Mesothelial cell of epicardium (in vitro differentiated cells): Measurements from ENCODE around the gene IGF2R. TPM values are rescaled to one million over a fixed set of nuclear protein-coding genes. Genes with fewer than 3 reads are reported as not detected.

Experiments used
- DNase-seq, 2 experiments: peaks; one replicate each; pipeline ENCODE4 v3.0.0; 2021; ENCODE audit warnings: low spot score in 2 of 2; ENCODE audit not compliant: unreplicated experiment in 2 of 2
- H3K27ac Mint-ChIP-seq: 2 replicates; pipeline ENCODE4 v1.8.0; 2021; ENCODE audit warnings: mixed read lengths
- H3K27me3 Mint-ChIP-seq: 2 replicates; pipeline ENCODE4 v1.8.0; 2021; ENCODE audit warnings: low read depth, mixed read lengths
- H3K36me3 Mint-ChIP-seq: 2 replicates; pipeline ENCODE4 v1.8.0; 2021; ENCODE audit warnings: mixed read lengths
- H3K4me1 Mint-ChIP-seq: 2 replicates; pipeline ENCODE4 v1.8.0; 2021; ENCODE audit warnings: mixed read lengths
- H3K4me3 Mint-ChIP-seq: 2 replicates; pipeline ENCODE4 v1.8.0; 2021; ENCODE audit warnings: mild to moderate bottlenecking, moderate library complexity, mixed read lengths
- H3K9me3 Mint-ChIP-seq: 2 replicates; pipeline ENCODE4 v1.8.0; 2021; ENCODE audit warnings: mixed read lengths
- total RNA-seq: library from RNA; stranded (reverse); gene quantifications from 3 replicates; pipeline ENCODE4 v1.2.1, GENCODE V29; 2021
- TF ChIP-seq, protein P1 (sequence below): fragments of 200-600 bp; sonication (generic); IDR thresholded peaks from one replicate; pipeline ENCODE4 v1.5.0; 2021; ENCODE audit warnings: antibody characterized with exemption; ENCODE audit not compliant: unreplicated experiment

Gene IGF2R
- total RNA-seq, 1 donor from 2014 or later, result 112 TPM

DNA sequence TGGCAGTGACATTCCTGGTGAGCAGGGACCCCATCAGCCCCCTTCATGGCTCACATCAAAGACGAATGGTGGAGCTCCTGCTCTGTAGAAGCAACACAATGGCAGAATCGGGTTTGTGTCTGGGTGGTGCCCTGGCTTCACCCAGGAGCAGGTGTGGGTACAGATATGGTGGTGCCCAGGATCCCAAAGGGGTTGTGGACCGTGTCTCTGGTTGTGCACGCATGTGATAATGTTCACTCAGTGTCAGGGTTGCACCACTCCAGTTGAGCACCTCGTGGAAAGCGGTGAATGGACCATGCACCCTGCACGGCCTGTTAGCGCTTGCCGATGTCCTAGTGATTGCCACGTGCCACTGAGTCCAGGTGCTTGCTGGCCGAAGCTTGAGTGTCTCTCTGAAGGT, 63.0 kb downstream of the IGF2R start:
- peaks cover 25% of the 10 kb centered on the region for H3K4me1 Mint-ChIP-seq
- no peaks in the 10 kb centered on the region for H3K27me3 Mint-ChIP-seq
- peak overlapping the region; percentile 86 for H3K27ac Mint-ChIP-seq

DNA sequence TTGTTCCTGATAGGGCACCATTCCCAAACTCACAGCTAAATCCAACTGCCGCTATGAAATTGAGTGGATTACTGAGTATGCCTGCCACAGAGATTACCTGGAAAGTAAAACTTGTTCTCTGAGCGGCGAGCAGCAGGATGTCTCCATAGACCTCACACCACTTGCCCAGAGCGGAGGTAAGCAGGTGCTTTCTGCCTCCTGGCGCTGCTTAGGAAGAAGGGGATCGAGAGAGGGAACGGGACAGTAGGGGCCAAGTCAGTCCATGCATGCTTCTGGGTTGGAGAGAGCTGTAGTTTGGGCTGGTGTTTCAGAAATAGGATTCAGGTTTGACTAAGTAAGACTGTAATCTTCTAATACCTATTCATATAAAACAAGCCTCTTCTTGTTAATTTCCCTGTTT, 63.7 kb downstream of the IGF2R start:
- Mint-ChIP-seq H3K9me3 (no peaks in the 10 kb centered on the region), H3K27me3 (no peaks in the 10 kb centered on the region), H3K4me1 (peaks cover 25% of the 10 kb centered on the region), H3K4me3 (no peak overlapping the region), H3K27ac (no peak overlapping the region), H3K36me3 (peaks cover 36% of the 10 kb centered on the region)
- TF ChIP-seq, protein P1, sequence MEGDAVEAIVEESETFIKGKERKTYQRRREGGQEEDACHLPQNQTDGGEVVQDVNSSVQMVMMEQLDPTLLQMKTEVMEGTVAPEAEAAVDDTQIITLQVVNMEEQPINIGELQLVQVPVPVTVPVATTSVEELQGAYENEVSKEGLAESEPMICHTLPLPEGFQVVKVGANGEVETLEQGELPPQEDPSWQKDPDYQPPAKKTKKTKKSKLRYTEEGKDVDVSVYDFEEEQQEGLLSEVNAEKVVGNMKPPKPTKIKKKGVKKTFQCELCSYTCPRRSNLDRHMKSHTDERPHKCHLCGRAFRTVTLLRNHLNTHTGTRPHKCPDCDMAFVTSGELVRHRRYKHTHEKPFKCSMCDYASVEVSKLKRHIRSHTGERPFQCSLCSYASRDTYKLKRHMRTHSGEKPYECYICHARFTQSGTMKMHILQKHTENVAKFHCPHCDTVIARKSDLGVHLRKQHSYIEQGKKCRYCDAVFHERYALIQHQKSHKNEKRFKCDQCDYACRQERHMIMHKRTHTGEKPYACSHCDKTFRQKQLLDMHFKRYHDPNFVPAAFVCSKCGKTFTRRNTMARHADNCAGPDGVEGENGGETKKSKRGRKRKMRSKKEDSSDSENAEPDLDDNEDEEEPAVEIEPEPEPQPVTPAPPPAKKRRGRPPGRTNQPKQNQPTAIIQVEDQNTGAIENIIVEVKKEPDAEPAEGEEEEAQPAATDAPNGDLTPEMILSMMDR, result no peak
- DNase-seq, result no peak

More for the DNA sequence above, 63.0 kb downstream of the IGF2R start:
- Mint-ChIP-seq H3K36me3 (peaks cover 36% of the 10 kb centered on the region), H3K4me3 (no peak overlapping the region), H3K9me3 (no peaks in the 10 kb centered on the region)
- TF ChIP-seq, protein P1, result no peak
- DNase-seq, result no peak

DNA sequence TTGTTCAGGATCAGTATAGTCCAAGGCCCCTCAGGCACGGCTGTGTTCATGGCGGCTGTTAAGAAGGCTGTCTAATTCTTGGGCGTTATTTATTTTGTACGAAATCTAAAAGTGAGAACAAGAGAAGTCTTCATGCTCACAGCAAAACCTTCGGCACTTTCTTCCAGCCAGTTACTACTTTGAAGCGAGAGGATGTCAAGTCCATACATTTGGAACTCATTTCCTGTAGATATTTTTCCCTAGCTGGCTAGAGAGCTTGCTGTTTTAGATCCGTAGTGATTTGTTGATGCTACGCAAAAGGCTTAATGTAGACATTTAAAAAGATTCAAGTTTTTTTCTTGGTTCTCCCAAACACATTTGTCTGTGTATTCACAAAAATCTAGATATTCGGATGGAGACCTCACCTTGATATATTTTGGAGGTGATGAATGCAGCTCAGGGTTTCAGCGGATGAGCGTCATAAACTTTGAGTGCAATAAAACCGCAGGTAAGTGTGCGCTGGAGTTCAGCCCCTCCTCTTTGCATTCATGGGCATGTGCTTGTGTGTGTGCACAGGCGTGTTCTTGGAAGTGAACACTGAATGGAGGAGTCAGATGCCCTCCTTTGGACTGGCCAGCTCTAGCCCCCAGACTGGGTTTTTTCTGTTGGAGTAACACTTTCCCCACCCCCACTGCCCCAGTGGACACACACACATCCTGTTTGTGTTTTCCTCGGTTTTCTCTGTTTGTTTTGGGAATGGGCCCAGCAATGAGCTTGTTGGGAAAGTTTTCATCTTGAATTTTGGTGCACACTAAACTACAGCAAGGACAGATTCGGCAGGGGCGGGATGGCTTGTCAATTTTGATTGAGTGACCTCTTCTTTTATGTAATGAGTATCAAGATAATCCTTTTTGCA, 65.4 kb downstream of the IGF2R start:
- Mint-ChIP-seq H3K27me3 (no peaks in the 10 kb centered on the region), H3K36me3 (peaks cover 35% of the 10 kb centered on the region), H3K4me1 (peaks cover 21% of the 10 kb centered on the region), H3K27ac (peak overlapping the region; percentile 35), H3K9me3 (no peaks in the 10 kb centered on the region), H3K4me3 (no peak overlapping the region)
- TF ChIP-seq, protein P1, result no peak
- DNase-seq, result no peak

DNA sequence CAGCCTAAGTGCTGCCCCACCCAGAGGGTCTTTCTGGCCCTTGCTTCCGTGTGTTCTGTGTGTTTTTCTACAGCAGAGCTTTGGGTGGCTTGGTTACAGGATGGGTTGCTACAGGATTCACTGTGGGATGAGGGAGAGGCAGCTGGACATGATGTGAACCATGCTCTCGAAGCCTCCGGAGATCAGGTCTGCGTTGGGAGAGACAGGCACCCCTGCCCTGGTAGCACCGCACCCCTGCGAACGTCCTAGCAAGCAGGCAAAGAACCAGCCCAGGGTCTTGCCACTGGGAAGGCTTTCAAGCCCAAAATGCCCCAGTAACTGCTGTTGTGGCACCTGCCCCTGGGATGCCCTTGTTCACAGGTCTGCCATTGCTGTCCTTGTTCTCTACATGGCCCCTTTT, 66.4 kb downstream of the IGF2R start:
- Mint-ChIP-seq H3K9me3 (no peaks in the 10 kb centered on the region), H3K4me1 (peaks cover 11% of the 10 kb centered on the region), H3K36me3 (peaks cover 35% of the 10 kb centered on the region), H3K27me3 (no peaks in the 10 kb centered on the region), H3K4me3 (no peak overlapping the region), H3K27ac (no peak overlapping the region)
- no peak for DNase-seq
- TF ChIP-seq, protein P1, result no peak

DNA sequence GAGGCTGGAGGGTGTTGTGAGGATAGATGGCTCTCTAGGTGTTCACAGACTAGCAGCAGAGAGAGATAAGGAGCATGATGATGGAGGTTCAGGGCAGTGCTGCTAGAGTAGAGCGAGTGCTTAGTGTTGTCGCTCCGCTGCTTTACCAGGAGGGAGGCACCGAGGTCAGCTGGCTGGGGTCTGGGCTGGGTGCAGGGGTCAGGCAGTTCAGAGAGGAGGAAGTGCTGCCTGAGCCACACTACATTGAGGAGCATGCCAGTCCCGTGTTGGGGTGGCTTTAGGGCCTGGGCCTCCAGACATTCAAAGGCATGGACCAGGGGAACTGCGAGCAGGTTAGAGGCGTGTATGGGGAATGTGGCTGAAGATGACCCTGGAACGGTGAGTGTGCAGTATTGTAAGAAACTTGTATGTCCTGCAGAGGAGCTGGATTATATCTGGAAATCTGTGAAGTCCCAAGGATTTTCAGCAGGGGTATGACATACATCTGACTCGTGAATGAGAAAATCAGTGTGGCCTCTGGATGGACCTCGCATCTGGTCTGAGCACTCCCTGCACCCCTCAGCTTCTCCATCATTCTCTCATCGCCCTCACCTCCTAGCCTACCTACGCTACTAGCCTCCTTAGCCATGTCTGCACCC, 66.9 kb downstream of the IGF2R start:
- TF ChIP-seq, protein P1, result no peak
- Mint-ChIP-seq H3K9me3 (no peaks in the 10 kb centered on the region), H3K27me3 (no peaks in the 10 kb centered on the region), H3K4me3 (no peak overlapping the region), H3K4me1 (peaks cover 6% of the 10 kb centered on the region), H3K36me3 (peaks cover 31% of the 10 kb centered on the region), H3K27ac (no peak overlapping the region)
- DNase-seq, result no peak
